Measurements from ENCODE around the gene NRXN3.

Gene NRXN3

GRCh38 chr14:79608446-79608845 is 1438.3 kb downstream of the NRXN3 start:
- H3K9me2 ChIP-seq (replicated peaks; ENCODE audit: insufficient read depth, low read length), result no peaks in the 10 kb centered on the region
- H3K27me3 ChIP-seq (ENCODE audit: low read length), result no peaks in the 10 kb centered on the region
- no peak overlapping the region for H3K9ac ChIP-seq (ENCODE audit: low read length)
- H3K9me3 ChIP-seq (ENCODE audit: insufficient read depth, low read length), result no peaks in the 10 kb centered on the region
- H3K4me2 ChIP-seq (ENCODE audit: low read depth, low read length, poor library complexity, severe bottlenecking), result no peak overlapping the region
- no peaks in the 10 kb centered on the region for H3K79me2 ChIP-seq (ENCODE audit: insufficient read depth, low read length)
- H3K4me3 ChIP-seq (ENCODE audit: insufficient read depth, low read length, poor library complexity, severe bottlenecking), result no peak overlapping the region
- TF ChIP-seq, protein P1, sequence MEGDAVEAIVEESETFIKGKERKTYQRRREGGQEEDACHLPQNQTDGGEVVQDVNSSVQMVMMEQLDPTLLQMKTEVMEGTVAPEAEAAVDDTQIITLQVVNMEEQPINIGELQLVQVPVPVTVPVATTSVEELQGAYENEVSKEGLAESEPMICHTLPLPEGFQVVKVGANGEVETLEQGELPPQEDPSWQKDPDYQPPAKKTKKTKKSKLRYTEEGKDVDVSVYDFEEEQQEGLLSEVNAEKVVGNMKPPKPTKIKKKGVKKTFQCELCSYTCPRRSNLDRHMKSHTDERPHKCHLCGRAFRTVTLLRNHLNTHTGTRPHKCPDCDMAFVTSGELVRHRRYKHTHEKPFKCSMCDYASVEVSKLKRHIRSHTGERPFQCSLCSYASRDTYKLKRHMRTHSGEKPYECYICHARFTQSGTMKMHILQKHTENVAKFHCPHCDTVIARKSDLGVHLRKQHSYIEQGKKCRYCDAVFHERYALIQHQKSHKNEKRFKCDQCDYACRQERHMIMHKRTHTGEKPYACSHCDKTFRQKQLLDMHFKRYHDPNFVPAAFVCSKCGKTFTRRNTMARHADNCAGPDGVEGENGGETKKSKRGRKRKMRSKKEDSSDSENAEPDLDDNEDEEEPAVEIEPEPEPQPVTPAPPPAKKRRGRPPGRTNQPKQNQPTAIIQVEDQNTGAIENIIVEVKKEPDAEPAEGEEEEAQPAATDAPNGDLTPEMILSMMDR (IDR thresholded peaks at IDR 0.05; ENCODE audit: insufficient read depth, low read length, poor library complexity, severe bottlenecking), result no peak
- no peak for TF ChIP-seq EZH2phosphoT487 (conservative IDR thresholded peaks at IDR 0.05; ENCODE audit: low read length)
- H3K27ac ChIP-seq (ENCODE audit: low read depth, low read length), result no peak overlapping the region
- no peaks in the 10 kb centered on the region for H3F3A ChIP-seq (ENCODE audit: insufficient read depth)
- no peaks in the 10 kb centered on the region for H4K20me1 ChIP-seq (ENCODE audit: low read depth, low read length)
- H2AFZ ChIP-seq (ENCODE audit: low read depth, low read length, severe bottlenecking), result no peak overlapping the region
- no peaks in the 10 kb centered on the region for H3K36me3 ChIP-seq (ENCODE audit: low read length)

- Histone ChIP-seq H3K9me2 (replicated peaks; ENCODE audit: insufficient read depth, low read length) (no peaks in the 10 kb centered on the region), H3K4me3 (ENCODE audit: insufficient read depth, low read length, poor library complexity, severe bottlenecking) (no peak overlapping the region), H3K79me2 (ENCODE audit: insufficient read depth, low read length) (no peaks in the 10 kb centered on the region), H4K20me1 (ENCODE audit: low read depth, low read length) (no peaks in the 10 kb centered on the region), H3K9me3 (ENCODE audit: insufficient read depth, low read length) (no peaks in the 10 kb centered on the region), H3F3A (ENCODE audit: insufficient read depth) (no peaks in the 10 kb centered on the region), H2AFZ (ENCODE audit: low read depth, low read length, severe bottlenecking) (no peak overlapping the region), H3K9ac (ENCODE audit: low read length) (no peak overlapping the region), H3K27me3 (ENCODE audit: low read length) (no peaks in the 10 kb centered on the region), H3K36me3 (ENCODE audit: low read length) (no peaks in the 10 kb centered on the region), H3K4me2 (ENCODE audit: low read depth, low read length, poor library complexity, severe bottlenecking) (no peak overlapping the region), H3K27ac (ENCODE audit: low read depth, low read length) (no peak overlapping the region)
- no peak for TF ChIP-seq EZH2phosphoT487 (conservative IDR thresholded peaks at IDR 0.05; ENCODE audit: low read length)
- TF ChIP-seq, protein P1 (IDR thresholded peaks at IDR 0.05; ENCODE audit: insufficient read depth, low read length, poor library complexity, severe bottlenecking), result no peak
Observed at GRCh38 chr14:79613625-79614024, 1443.5 kb downstream of the NRXN3 start.

DNA sequence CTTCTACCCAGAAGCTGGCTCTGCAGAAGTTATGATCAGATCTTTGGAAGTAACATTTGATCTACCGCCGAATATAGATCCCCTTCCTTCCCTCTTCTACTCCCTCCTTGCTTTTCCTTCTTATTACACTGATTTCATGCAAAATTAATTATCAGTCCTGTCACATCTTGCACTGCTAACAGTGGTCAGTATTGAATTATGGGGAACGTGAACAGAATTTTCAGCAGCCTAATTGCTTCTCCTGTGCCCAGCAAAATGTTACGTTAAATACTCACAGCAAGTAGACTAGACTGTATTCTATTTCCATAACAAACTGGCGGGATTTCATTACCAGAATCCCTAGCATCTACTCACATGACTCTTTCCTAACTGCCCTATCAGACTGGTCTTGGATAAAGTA is 1444.3 kb downstream of the NRXN3 start:
- H3K9me3 ChIP-seq (ENCODE audit: insufficient read depth, low read length), result no peaks in the 10 kb centered on the region
- H3K4me3 ChIP-seq (ENCODE audit: insufficient read depth, low read length, poor library complexity, severe bottlenecking), result no peak overlapping the region
- H3K27ac ChIP-seq (ENCODE audit: low read depth, low read length), result no peak overlapping the region
- H3K9ac ChIP-seq (ENCODE audit: low read length), result no peak overlapping the region
- no peaks in the 10 kb centered on the region for H3F3A ChIP-seq (ENCODE audit: insufficient read depth)
- no peaks in the 10 kb centered on the region for H3K27me3 ChIP-seq (ENCODE audit: low read length)
- TF ChIP-seq, protein P1 (IDR thresholded peaks at IDR 0.05; ENCODE audit: insufficient read depth, low read length, poor library complexity, severe bottlenecking), result no peak
- TF ChIP-seq EZH2phosphoT487 (conservative IDR thresholded peaks at IDR 0.05; ENCODE audit: low read length), result no peak
- H4K20me1 ChIP-seq (ENCODE audit: low read depth, low read length), result no peaks in the 10 kb centered on the region
- H3K4me2 ChIP-seq (ENCODE audit: low read depth, low read length, poor library complexity, severe bottlenecking), result no peak overlapping the region
- H3K36me3 ChIP-seq (ENCODE audit: low read length), result no peaks in the 10 kb centered on the region
- no peaks in the 10 kb centered on the region for H3K79me2 ChIP-seq (ENCODE audit: insufficient read depth, low read length)
- no peaks in the 10 kb centered on the region for H3K9me2 ChIP-seq (replicated peaks; ENCODE audit: insufficient read depth, low read length)
- no peak overlapping the region for H2AFZ ChIP-seq (ENCODE audit: low read depth, low read length, severe bottlenecking)
